Liver (tissue), 3 donors: ENCODE measurements around the gene VSIG10L2.

Source experiments
- CTCF ChIP-seq: fragments of 150-350 bp; IDR thresholded peaks from 2 replicates; pipeline ENCODE4 v1.5.1; 2017; ENCODE audit warnings: improper control_type of control experiment, low read depth, low read length; ENCODE audit not compliant: missing input control
- HNF4G ChIP-seq: IDR thresholded peaks from 2 replicates; pipeline ENCODE4 v1.6.1; 2016; ENCODE audit warnings: antibody characterized with exemption
- MAX ChIP-seq: IDR thresholded peaks from 2 replicates; pipeline ENCODE4 v1.6.1; 2016; ENCODE audit warnings: antibody characterized with exemption
- RAD21 ChIP-seq, 2 donors: IDR thresholded peaks; 2 replicates each; pipeline ENCODE4 v1.6.1; 2016; ENCODE audit warnings: antibody characterized with exemption in 2 of 2, mild to moderate bottlenecking in 2 of 2
- SP1 ChIP-seq: IDR thresholded peaks from 2 replicates; pipeline ENCODE4 v1.6.1; 2018; ENCODE audit warnings: antibody characterized with exemption, mild to moderate bottlenecking
- TF ChIP-seq, protein P1 (sequence below): IDR thresholded peaks from 2 replicates; pipeline ENCODE4 v1.6.1; 2016; ENCODE audit warnings: antibody characterized with exemption
- donor health status: healthy.
- donor health status: healthy.

- TF ChIP-seq SP1 (no peak), CTCF (no peak), RAD21 (IDR thresholded peaks at IDR 0.05) (no peak), HNF4G (no peak), MAX (no peak)
- TF ChIP-seq, protein P1, sequence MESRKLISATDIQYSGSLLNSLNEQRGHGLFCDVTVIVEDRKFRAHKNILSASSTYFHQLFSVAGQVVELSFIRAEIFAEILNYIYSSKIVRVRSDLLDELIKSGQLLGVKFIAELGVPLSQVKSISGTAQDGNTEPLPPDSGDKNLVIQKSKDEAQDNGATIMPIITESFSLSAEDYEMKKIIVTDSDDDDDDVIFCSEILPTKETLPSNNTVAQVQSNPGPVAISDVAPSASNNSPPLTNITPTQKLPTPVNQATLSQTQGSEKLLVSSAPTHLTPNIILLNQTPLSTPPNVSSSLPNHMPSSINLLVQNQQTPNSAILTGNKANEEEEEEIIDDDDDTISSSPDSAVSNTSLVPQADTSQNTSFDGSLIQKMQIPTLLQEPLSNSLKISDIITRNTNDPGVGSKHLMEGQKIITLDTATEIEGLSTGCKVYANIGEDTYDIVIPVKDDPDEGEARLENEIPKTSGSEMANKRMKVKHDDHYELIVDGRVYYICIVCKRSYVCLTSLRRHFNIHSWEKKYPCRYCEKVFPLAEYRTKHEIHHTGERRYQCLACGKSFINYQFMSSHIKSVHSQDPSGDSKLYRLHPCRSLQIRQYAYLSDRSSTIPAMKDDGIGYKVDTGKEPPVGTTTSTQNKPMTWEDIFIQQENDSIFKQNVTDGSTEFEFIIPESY, result no peak
Observed at GRCh38 chr11:125955856-125956255, 10.0 kb downstream of the VSIG10L2 start.
